Cardiac septum (tissue), 1 donor: ENCODE data around the gene CBX3. TPM values are rescaled to one million over a fixed set of nuclear protein-coding genes. Genes with fewer than 3 reads are reported as not detected.
"Not testable (repeated sequence)": the region's sequence is repeated elsewhere in the genome, so short reads cannot be mapped to it uniquely, and the experiment has no call there.

Experiments
- DNase-seq: peaks from one replicate; pipeline ENCODE4 v3.0.0-alpha.2; 2020; ENCODE audit warnings: low spot score
- intact Hi-C: fragments of 100-400 bp; cut with DNase I; formaldehyde crosslinking; loops from one replicate; pipeline ENCODE4 v1.14.0; 2022
- total RNA-seq: library from RNA; stranded (reverse); fragmentation: NEBNext Ultra II Directional; extraction: Animal tissue kit (Norgen Biotek cat#: 25700); gene quantifications from one replicate; pipeline ENCODE4 v1.2.1, GENCODE V29; 2021
- donor health status: DM: no; HTN: no; CAD: no.

Gene CBX3
- total RNA-seq, 1 donor from 2014 or later: 66.8 TPM

DNA sequence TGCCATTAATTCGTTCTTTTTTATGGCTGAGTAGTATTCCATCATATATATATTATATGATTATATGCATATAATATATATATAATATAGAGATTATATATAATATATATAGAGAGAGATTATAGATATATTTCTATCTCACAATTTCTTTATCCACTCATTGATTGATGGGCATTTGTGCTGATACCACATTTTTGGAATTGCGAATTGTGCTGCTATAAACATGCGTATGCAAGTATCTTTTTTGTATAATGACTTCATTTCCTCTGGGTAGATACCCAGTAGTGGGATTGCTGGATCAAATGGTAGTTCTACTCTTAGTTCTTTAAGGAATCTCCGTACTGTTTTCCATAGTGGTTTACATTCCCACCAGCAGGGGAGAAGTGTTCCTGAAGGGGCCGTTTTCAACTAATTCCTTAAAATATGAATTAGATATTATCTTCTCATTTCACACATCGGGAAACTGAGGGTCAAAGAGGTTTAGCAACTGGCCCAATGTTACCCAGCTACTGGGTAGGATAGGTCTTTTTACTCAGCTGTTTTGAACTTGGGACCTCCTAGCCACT is 33.0 kb upstream of the CBX3 start:
- intact Hi-C loops: no loop called here
- DNase-seq: no peak

DNA sequence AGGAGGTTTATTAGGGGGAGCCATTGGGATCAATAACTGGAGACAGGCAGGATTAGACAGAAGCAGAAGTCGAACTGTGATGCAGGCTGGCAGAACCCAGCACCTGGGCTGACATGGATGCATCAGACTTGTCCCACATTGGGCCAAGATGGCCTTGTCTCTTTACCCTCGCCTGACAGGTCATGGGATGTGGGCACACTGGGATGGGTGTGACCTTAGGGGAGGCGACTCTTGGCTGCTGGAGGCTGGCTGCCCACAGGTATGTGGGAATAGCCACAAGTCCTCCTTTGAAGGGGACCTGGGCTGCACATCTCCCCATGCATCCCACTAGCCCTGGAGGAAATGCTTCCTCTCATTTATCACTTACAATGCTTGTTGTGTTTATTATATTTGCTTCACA is 32.3 kb upstream of the CBX3 start:
- DNase-seq: no peak
- intact Hi-C loops: no loop called here

DNA sequence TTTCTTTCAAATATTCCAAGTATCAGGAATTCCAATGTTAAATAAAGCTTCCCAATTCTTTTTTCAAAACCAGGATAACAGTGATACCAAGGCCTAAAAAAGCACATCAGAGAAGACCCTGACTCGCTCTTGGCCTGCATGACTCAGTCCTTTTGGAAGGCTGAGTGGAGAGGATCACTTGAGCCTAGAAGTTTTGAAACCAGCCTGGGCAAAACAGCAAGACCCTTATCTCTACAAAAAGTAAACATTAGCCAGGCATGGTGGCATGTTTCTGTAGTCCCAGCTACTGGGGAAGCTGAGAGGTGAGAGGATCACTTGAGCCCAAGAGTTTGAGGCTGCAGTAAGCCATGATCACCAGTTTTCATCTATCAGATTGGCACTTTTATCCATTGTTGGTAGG is 30.9 kb upstream of the CBX3 start:
- intact Hi-C loops: no loop called here
- DNase-seq: no peak

DNA sequence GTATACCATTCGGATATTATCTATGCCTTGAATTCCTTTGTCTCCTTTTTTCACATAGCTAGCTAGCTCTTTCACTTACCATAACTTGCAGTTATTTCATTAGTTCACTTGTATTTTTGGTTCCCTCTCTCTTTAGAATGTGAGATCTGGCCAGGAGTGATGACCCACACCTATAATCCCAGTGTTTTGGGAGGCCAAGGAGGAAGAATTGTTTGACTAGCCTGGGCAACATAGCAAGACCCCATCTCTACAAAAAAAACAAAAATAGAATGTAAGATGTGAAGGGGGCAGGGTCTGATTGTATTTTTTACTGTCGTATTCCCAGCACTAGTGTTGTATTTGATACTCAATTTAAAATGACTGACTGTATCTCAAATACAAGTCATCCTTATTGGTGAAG is 29.9 kb upstream of the CBX3 start:
- DNase-seq: no peak
- intact Hi-C loops: no loop called here

DNA sequence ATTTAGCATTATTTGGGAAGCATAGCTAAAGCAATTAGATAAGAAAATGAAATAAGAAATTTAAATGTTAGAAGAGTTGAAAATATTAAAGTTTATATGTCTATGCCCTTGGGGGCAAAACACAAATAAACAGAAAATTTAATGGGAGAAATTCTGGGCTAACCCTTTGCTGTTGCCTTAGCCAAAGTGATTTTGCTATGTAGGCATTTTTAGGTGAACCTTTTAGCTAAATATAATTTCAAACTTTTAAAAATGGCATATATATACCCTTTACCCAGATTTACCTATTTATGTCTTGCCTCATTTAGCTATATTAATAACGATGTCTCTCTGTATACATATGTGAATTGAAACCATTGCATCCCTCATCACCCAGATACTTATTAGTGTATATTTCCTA is 29.5 kb upstream of the CBX3 start:
- intact Hi-C loops: no loop called here
- DNase-seq: no peak

DNA sequence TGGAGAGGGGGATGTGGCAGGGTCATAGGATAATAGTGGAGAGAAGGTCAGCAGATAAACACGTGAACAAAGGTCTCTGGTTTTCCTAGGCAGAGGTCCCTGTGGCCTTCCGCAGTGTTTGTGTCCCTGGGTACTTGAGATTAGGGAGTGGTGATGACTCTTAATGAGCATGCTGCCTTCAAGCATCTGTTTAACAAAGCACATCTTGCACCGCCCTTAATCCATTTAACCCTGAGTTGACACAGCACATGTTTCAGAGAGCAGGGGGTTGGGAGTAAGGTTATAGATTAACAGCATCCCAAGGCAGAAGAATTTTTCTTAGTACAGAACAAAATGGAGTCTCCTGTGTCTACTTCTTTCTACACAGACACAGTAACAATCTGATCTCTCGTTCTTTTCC is 25.6 kb upstream of the CBX3 start:
- intact Hi-C loops, DNase-seq: not testable (repeated sequence)

DNA sequence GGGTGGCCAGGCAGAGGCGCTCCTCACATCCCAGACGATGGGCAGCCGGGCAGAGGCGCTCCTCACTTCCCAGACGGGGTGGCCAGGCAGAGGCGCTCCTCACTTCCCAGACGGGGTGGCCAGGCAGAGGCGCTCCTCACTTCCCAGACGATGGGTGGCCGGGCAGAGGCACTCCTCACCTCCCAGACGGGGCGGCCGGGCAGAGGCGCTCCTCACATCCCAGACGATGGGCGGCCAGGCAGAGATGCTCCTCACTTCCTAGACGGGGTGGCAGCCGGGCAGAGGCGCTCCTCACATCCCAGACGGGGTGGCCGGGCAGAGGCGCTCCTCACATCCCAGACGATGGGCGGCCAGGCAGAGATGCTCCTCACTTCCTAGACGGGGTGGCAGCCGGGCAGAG is 24.8 kb upstream of the CBX3 start:
- DNase-seq: not testable (repeated sequence)

DNA sequence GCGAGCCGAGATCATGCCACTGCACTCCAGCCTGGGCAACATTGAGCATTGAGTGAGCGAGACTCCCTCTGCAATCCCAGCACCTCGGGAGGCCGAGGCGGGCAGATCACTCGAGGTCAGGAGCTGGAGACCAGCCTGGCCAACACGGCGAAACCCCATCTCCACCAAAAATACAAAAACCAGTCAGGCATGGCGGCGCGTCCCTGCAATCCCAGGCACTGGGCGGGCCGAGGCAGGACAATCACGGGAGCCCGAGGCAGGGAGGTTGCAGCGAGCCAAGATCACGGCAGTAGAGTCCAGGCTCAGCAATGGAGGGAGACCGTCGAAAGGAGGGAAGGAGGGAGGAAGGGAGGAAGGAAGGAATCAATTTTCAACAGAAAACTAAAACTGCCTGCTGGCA is 24.3 kb upstream of the CBX3 start:
- intact Hi-C loops, DNase-seq: not testable (repeated sequence)

More for the DNA sequence above, 24.8 kb upstream of the CBX3 start:
- intact Hi-C loops: not testable (repeated sequence)

DNA sequence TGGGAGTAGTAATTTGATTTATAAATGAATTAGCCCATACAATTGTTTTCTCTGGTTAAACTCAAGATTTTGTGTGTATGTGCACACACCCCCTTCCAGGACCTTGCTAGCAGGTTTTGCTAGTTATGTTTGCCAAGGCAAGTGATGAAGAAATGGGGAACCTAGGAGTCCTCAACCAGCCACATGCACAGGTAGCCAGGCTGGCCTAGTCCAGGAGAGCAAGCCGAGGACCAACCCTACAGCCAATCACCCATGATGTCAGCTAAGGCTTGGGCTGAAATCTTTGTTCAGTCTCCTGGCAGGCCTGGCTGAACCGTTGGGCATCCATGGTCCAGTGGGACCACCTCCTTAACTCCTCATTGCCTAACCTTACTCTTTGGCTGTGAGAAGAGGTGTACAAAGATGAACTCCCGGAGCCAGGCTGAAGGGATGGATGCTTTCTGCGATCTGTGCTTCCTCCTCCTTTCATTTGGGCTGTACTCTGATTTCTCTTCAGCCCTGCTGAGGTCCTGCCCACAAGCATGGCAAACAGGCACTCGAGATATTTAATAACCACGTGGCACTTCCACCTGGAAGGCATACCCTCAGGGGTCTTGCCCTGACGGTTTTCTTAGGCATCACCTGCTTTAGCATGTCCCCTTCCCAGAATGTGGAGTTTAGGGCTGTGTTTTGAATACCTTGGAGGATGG is 23.1 kb upstream of the CBX3 start:
- intact Hi-C loops: no loop called here

DNA sequence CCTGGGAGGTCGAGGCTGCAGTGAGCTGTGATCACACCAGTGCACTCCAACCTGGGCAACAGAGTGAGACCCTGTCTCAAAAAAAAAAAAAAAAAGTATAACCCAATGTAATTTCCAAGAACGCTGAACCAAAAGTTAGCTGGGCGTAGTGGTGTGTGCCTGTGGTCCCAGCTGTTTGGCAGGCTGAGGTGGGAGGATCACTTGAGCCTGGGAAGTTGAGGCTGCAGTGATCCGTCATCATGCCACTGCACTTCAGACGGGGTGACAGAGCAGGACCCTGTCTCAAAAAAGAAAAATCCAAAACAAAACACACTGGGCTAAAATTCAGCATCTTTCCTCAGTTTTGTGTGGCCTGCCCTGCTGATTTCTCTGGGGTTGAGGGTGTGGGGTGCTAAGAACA is 22.1 kb upstream of the CBX3 start:
- intact Hi-C loops: no loop called here
- no peak for DNase-seq

More for the DNA sequence above, 23.1 kb upstream of the CBX3 start:
- no peak for DNase-seq

DNA sequence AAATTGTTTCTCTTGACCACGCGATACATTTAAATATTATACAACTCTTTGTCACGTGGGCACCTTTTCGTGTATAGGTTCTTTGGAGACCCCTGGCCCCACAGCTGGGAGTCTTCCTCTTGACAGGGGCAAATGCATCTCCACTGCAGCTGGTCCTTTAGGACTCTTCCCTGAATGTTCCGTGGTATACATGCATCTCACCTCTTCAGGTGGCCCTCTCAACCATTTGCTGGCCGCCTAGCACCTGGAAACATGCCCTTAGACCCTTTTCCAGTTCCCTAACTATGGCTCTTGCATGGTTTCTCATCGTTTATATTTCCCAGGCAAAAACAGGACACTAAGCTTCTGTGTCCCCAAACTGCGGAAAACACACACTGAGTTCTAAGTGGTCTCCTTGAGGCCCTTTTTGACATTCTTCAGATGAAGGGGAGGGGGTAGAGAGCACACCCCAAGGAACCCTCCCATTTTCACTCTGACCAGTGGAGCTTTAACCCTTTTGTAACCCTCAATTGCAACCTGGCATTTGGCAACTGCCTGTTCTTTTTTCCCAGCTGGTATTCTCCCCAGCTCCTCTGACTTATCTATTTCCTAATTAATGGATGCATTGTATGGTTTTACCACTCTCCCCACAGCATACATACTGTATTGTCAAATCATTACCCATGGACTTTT is 21.6 kb upstream of the CBX3 start:
- intact Hi-C loops: no loop called here
- no peak for DNase-seq

DNA sequence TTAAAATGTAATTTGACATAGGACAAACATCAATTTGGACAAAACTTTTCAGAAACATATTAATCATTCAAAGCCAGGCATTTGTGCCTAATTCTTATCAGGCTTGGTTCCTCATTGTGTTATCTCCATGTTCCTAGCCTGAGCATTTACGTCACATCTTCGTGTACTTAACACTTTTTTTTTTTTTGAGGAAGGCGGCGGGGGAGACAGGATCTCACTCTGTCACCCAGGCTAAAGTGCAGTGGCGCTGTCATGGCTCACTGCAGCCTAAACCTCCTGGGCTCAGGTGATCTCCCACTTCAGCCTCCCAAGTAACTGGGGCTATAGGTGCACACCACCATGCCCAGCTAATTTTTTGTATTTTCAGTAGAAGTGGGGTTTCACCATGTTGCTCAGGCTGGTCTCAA is 20.8 kb upstream of the CBX3 start:
- no peak for DNase-seq
- intact Hi-C loops: no loop called here

DNA sequence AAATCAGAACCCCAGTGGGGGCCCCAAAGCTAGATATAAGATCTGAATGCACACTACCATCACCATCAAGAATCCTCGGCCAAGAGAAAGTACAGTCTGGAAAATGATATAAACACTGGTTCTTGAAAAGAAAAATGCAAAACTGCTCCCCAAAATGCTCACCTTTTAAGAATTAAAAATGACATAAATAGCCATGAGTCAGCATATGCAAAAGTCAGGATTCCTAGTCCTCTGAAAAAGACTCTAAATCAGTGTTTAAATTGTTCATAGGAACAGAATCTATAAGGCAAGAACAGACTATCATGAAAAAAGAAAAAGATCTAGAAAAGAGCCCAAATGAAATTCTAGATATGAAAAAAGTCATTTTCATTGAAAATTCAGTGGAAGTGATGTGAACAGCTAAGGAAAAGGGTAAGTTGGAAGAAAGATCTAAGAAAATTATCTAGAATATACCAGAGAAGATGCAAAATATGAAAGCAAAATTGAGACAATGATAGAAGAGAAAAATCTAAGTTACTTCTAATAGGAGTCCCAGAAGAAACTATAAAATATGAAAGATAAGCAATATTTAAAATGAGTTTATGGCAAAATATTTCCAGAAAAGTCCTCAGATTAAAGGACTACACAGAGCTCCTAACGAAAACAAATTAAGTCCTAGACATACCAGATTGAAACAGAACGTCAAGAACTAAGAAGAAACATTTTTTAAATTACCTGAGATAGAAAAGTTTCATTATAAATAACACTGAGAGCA is 19.9 kb upstream of the CBX3 start:
- intact Hi-C loops: no loop called here

DNA sequence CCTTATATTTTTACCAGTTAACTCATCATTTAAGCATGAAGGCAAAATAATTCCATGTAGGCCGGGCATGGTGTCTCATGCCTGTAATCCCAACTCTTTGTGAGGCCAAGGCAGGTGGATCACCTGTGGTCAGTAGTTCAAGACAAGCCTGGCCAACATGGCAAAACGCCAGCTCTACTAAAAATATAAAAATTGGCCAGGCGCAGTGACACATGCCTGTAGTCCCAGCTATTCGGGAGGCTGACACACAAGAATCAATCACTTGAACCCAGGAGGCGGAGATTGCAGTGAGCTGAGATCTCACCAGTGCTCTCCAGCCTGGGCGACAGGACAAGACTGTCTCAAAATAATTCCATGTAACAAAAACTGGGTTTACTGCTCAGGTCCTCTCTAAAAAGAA is 19.3 kb upstream of the CBX3 start:
- DNase-seq: no peak
- intact Hi-C loops: no loop called here

More for the DNA sequence above, 19.9 kb upstream of the CBX3 start:
- no peak for DNase-seq

DNA sequence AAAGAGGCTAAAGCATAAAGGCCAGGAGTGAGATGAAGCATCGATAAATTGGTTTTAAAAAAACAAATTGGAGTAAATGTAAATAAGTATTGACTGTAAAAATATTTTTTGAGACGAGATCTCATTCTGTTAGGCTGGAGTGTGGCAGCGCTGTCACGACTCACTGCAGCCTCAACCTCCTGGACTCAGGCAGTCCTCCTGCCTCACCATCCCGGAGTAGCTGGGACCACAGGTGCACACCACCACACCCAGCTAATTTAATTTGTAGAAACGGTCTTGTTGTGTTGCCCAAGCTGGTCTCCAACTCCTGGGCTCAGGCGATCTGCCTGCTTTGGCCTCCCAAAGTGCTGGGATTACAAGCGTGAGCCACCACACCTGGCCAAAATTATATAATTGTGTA is 18.8 kb upstream of the CBX3 start:
- DNase-seq: no peak
- intact Hi-C loops: no loop called here

DNA sequence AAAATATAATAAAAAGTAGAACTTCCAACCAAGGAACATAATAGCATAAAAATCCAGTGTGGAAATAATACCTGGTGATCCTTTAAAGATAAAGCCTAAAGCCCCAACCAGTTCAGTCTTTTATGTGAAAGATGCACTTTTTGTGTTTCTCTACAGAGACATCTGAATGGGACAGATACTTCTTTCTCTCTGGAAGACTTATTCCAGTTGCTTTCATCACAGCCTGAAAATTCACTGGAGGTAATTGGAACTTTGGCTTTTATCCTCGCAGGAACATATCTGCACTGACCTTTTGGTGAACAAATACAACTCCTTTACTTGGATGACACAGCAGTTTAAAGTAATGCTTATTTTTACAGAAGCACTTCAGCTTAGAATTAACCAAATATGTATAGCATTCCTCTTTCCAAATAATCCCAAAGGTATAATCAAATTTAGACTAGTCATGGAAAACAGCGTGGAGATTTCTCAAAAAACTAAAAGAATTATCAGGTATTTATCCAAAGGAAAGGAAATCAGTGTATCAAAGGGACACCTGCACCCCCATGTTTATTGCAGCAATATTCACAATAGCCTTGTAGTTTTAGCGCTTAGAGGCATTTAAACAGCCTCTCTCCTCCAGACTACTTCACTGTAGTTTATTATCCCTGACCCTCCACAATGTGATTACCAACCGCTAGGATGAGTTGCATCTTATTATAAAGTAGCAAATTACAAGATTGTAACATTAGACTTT is 17.8 kb upstream of the CBX3 start:
- intact Hi-C loops: no loop called here

DNA sequence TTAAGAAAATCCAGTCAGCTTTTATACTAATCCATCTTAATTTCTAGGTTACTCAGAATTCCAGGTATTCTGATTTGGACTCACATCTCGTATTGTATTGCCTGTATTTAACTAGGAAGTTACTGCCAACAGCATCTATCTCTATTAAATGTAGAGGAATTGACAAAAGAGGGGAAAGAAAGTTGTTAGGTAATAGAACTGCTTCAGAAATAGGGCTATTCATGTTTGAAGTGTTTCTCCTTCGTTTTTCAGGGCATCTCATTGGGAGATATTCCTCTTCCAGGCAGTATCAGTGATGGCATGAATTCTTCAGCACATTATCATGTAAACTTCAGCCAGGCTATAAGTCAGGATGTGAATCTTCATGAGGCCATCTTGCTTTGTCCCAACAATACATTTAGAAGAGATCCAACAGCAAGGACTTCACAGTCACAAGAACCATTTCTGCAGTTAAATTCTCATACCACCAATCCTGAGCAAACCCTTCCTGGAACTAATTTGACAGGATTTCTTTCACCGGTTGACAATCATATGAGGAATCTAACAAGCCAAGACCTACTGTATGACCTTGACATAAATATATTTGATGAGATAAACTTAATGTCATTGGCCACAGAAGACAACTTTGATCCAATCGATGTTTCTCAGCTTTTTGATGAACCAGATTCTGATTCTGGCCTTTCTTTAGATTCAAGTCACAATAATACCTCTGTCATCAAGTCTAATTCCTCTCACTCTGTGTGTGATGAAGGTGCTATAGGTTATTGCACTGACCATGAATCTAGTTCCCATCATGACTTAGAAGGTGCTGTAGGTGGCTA is 17.1 kb upstream of the CBX3 start:
- intact Hi-C loops: not testable (repeated sequence)

More for the DNA sequence above, 17.8 kb upstream of the CBX3 start:
- DNase-seq: no peak

DNA sequence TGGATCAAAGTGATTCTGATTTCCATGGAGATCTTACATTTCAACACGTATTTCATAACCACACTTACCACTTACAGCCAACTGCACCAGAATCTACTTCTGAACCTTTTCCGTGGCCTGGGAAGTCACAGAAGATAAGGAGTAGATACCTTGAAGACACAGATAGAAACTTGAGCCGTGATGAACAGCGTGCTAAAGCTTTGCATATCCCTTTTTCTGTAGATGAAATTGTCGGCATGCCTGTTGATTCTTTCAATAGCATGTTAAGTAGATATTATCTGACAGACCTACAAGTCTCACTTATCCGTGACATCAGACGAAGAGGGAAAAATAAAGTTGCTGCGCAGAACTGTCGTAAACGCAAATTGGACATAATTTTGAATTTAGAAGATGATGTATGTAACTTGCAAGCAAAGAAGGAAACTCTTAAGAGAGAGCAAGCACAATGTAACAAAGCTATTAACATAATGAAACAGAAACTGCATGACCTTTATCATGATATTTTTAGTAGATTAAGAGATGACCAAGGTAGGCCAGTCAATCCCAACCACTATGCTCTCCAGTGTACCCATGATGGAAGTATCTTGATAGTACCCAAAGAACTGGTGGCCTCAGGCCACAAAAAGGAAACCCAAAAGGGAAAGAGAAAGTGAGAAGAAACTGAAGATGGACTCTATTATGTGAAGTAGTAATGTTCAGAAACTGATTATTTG is 16.3 kb upstream of the CBX3 start:
- no peak for DNase-seq
- intact Hi-C loops: no loop called here

More for the DNA sequence above, 17.1 kb upstream of the CBX3 start:
- not testable (repeated sequence) for DNase-seq
